HTR-8/SVneo (cell line): Measurements from ENCODE around the gene CSF3R.
"Not testable (repeated sequence)": the region's sequence is repeated elsewhere in the genome, so short reads cannot be mapped to it uniquely, and the experiment has no call there.

ENCODE experiments used
- DNase-seq: peaks from one replicate; pipeline ENCODE4 v3.0.0; 2011; ENCODE audit warnings: low spot score, mixed read lengths; ENCODE audit not compliant: insufficient read length
- FAIRE-seq: peaks from 2 replicates; lab custom pipeline; 2011; peaks lifted over from hg19 to GRCh38; lab: Jason Lieb, UNC

The CSF3R gene

GRCh38 chr1:36513676-36514473, 31.2 kb upstream of the CSF3R start:
- no peak for FAIRE-seq

GRCh38 chr1:36512842-36513241, 30.1 kb upstream of the CSF3R start:
- FAIRE-seq (no peak), DNase-seq (no peak)

More at GRCh38 chr1:36513676-36514473, 31.2 kb upstream of the CSF3R start:
- no peak for DNase-seq

GRCh38 chr1:36511804-36512798, 29.4 kb upstream of the CSF3R start:
- DNase-seq: no peak
- no peak for FAIRE-seq

- DNase-seq, FAIRE-seq: not testable (repeated sequence)
These were observed 28.5 kb upstream of the CSF3R start for GRCh38 chr1:36511220-36511619.

- FAIRE-seq (no peak), DNase-seq (no peak)
These were observed 27.7 kb upstream of the CSF3R start for GRCh38 chr1:36510418-36510817.

GRCh38 chr1:36508257-36508656, 25.5 kb upstream of the CSF3R start:
- no peak for DNase-seq
- FAIRE-seq: no peak

- FAIRE-seq (no peak), DNase-seq (no peak)
These were observed 23.7 kb upstream of the CSF3R start for GRCh38 chr1:36506276-36506920.

GRCh38 chr1:36503733-36504132, 21.0 kb upstream of the CSF3R start:
- DNase-seq: no peak
- FAIRE-seq: no peak

GRCh38 chr1:36503159-36503558, 20.4 kb upstream of the CSF3R start:
- FAIRE-seq (no peak), DNase-seq (no peak)

- DNase-seq (no peak), FAIRE-seq (no peak)
These were observed 19.9 kb upstream of the CSF3R start for GRCh38 chr1:36502616-36503015.

GRCh38 chr1:36501911-36502310, 19.2 kb upstream of the CSF3R start:
- FAIRE-seq, DNase-seq: not testable (repeated sequence)

GRCh38 chr1:36497207-36497606, 14.5 kb upstream of the CSF3R start:
- FAIRE-seq (no peak), DNase-seq (no peak)

GRCh38 chr1:36494971-36495370, 12.3 kb upstream of the CSF3R start:
- no peak for DNase-seq
- no peak for FAIRE-seq

GRCh38 chr1:36493524-36493923, 10.8 kb upstream of the CSF3R start:
- DNase-seq: no peak
- FAIRE-seq: no peak

GRCh38 chr1:36492491-36492890, 9.8 kb upstream of the CSF3R start:
- no peak for DNase-seq
- FAIRE-seq: no peak

GRCh38 chr1:36489258-36490051, 6.7 kb upstream of the CSF3R start:
- not testable (repeated sequence) for DNase-seq, FAIRE-seq

- DNase-seq (no peak), FAIRE-seq (no peak)
These were observed 5.2 kb upstream of the CSF3R start for GRCh38 chr1:36487906-36488305.

GRCh38 chr1:36487336-36487725, 4.6 kb upstream of the CSF3R start:
- FAIRE-seq, DNase-seq: not testable (repeated sequence)

GRCh38 chr1:36486439-36487335, 4.0 kb upstream of the CSF3R start:
- FAIRE-seq: no peak
- DNase-seq: no peak
